Neural cell (in vitro differentiated cells): Measurements from ENCODE around the gene DIP2C. TPM values are rescaled to one million over a fixed set of nuclear protein-coding genes. Genes with fewer than 3 reads are reported as not detected.

ENCODE experiments used
- H2AFZ ChIP-seq: fragments of 200-600, 300-800 bp; sonication (generic), shearing (Covaris generic); 2 replicates; pipeline ENCODE4 v1.6.0; 2014; ENCODE audit warnings: low read depth, mild to moderate bottlenecking, antibody characterized with exemption, low read length, moderate library complexity
- H3F3A ChIP-seq: fragments of 200-600 bp; shearing (Covaris generic); 2 replicates; pipeline ENCODE4 v1.6.1; 2016; ENCODE audit warnings: mild to moderate bottlenecking, moderate library complexity, mixed read lengths, antibody characterized with exemption, low read length; ENCODE audit not compliant: insufficient read depth, poor library complexity, severe bottlenecking
- H3K27ac ChIP-seq: fragments of 200-600, 300-800 bp; sonication (generic), shearing (Covaris generic); 2 replicates; pipeline ENCODE4 v1.5.1; 2014; ENCODE audit warnings: mild to moderate bottlenecking, low read length, moderate library complexity
- H3K27me3 ChIP-seq: fragments of 300-800, 200-600 bp; sonication (generic), shearing (Covaris generic); 2 replicates; pipeline ENCODE4 v1.6.0; 2014; ENCODE audit warnings: mild to moderate bottlenecking, low read depth, low read length, moderate library complexity; ENCODE audit not compliant: insufficient read depth
- H3K36me3 ChIP-seq: fragments of 300-800, 200-600 bp; sonication (generic), shearing (Covaris generic); 2 replicates; pipeline ENCODE4 v1.5.1; 2014; ENCODE audit warnings: mild to moderate bottlenecking, antibody characterized with exemption, low read length, moderate library complexity; ENCODE audit not compliant: insufficient read depth
- H3K4me2 ChIP-seq: fragments of 300-800, 200-600 bp; sonication (generic), shearing (Covaris generic); 2 replicates; pipeline ENCODE4 v1.6.0; 2014; ENCODE audit warnings: mild to moderate bottlenecking, low read length
- H3K4me3 ChIP-seq: fragments of 300-800, 200-600 bp; sonication (generic), shearing (Covaris generic); 2 replicates; pipeline ENCODE4 v1.5.1; 2014; ENCODE audit warnings: mild to moderate bottlenecking, low read length, moderate library complexity
- H3K79me2 ChIP-seq: fragments of 200-600 bp; shearing (Covaris generic); replicated peaks from 2 replicates; pipeline ENCODE4 v1.6.0; 2014; ENCODE audit warnings: mild to moderate bottlenecking, low read length, moderate library complexity; ENCODE audit not compliant: insufficient read depth
- H3K9ac ChIP-seq: fragments of 300-800, 200-600 bp; sonication (generic), shearing (Covaris generic); 2 replicates; pipeline ENCODE4 v1.6.1; 2016; ENCODE audit warnings: mild to moderate bottlenecking, low read length, mixed read lengths
- H3K9me2 ChIP-seq: fragments of 200-600 bp; shearing (Covaris generic); 2 replicates; pipeline ENCODE4 v1.6.1; 2016; ENCODE audit warnings: mild to moderate bottlenecking, low read length, mixed read lengths; ENCODE audit not compliant: insufficient read depth
- H3K9me3 ChIP-seq: fragments of 200-600, 300-800 bp; sonication (generic), shearing (Covaris generic); 2 replicates; pipeline ENCODE4 v1.6.1; 2016; ENCODE audit warnings: mild to moderate bottlenecking, mixed run types, low read length, moderate library complexity, mixed read lengths
- H4K20me1 ChIP-seq: fragments of 200-600 bp; shearing (Covaris generic); 2 replicates; pipeline ENCODE4 v1.6.1; 2016; ENCODE audit warnings: mild to moderate bottlenecking, mixed run types; ENCODE audit not compliant: insufficient read depth
- EP300 ChIP-seq: fragments of 450-650 bp; conservative IDR thresholded peaks from 2 replicates; pipeline ENCODE4 v1.6.1; 2014; ENCODE audit warnings: antibody characterized with exemption, mild to moderate bottlenecking, moderate library complexity; ENCODE audit not compliant: poor library complexity, severe bottlenecking
- EZH2 ChIP-seq: fragments of 200-600, 300-800 bp; shearing (Covaris generic), sonication (generic); IDR thresholded peaks from 2 replicates; pipeline ENCODE4 v1.6.1; 2014; ENCODE audit warnings: antibody characterized with exemption, low read length, borderline replicate concordance, mild to moderate bottlenecking; ENCODE audit not compliant: insufficient read depth, poor library complexity, severe bottlenecking
- MXI1 ChIP-seq: fragments of 450-650 bp; conservative IDR thresholded peaks from 2 replicates; pipeline ENCODE4 v1.6.1; 2014; ENCODE audit warnings: antibody characterized with exemption, mild to moderate bottlenecking; ENCODE audit not compliant: poor library complexity, severe bottlenecking
- POLR2AphosphoS5 ChIP-seq: IDR thresholded peaks from 2 replicates; pipeline ENCODE4 v1.6.1; 2012
- RAD21 ChIP-seq: fragments of 450-650 bp; conservative IDR thresholded peaks from 2 replicates; pipeline ENCODE4 v1.6.1; 2014; ENCODE audit warnings: antibody characterized with exemption, mild to moderate bottlenecking, moderate library complexity
- SMC3 ChIP-seq: fragments of 450-650 bp; conservative IDR thresholded peaks from 2 replicates; pipeline ENCODE4 v1.6.1; 2014; ENCODE audit warnings: antibody characterized with exemption, mild to moderate bottlenecking, moderate library complexity; ENCODE audit not compliant: poor library complexity
- TAF1 ChIP-seq: IDR thresholded peaks from 2 replicates; pipeline ENCODE4 v1.6.1; 2012; ENCODE audit warnings: low read depth
- polyA plus RNA-seq: library from polyadenylated mRNA; depleted of rRNA; stranded (reverse); fragments of >200 nt; gene quantifications from 2 replicates; pipeline ENCODE4 v1.2.3, GENCODE V29; 2014
- TF ChIP-seq, protein P1 (sequence below): fragments of 450-650 bp; IDR thresholded peaks from 2 replicates; pipeline ENCODE4 v1.5.1; 2014; ENCODE audit warnings: antibody characterized with exemption, mild to moderate bottlenecking, moderate library complexity; ENCODE audit not compliant: poor library complexity, severe bottlenecking
- TF ChIP-seq, protein P2 (sequence below): IDR thresholded peaks from 2 replicates; pipeline ENCODE4 v1.6.1; 2012; ENCODE audit warnings: borderline replicate concordance

The DIP2C gene
- polyA plus RNA-seq, 1 donor from 2014 or later: 24.1 TPM

- TF ChIP-seq, protein P1, sequence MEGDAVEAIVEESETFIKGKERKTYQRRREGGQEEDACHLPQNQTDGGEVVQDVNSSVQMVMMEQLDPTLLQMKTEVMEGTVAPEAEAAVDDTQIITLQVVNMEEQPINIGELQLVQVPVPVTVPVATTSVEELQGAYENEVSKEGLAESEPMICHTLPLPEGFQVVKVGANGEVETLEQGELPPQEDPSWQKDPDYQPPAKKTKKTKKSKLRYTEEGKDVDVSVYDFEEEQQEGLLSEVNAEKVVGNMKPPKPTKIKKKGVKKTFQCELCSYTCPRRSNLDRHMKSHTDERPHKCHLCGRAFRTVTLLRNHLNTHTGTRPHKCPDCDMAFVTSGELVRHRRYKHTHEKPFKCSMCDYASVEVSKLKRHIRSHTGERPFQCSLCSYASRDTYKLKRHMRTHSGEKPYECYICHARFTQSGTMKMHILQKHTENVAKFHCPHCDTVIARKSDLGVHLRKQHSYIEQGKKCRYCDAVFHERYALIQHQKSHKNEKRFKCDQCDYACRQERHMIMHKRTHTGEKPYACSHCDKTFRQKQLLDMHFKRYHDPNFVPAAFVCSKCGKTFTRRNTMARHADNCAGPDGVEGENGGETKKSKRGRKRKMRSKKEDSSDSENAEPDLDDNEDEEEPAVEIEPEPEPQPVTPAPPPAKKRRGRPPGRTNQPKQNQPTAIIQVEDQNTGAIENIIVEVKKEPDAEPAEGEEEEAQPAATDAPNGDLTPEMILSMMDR: peak; percentile 11
- no peak for TF ChIP-seq EZH2
These were observed 450.4 kb downstream of the DIP2C start for GRCh38 chr10:239109-239508.

GRCh38 chr10:235915-236314 is 453.6 kb downstream of the DIP2C start:
- H4K20me1 ChIP-seq: no peaks in the 10 kb centered on the region
- no peaks in the 10 kb centered on the region for H3K9me3 ChIP-seq
- H3K79me2 ChIP-seq: no peaks in the 10 kb centered on the region
- no peaks in the 10 kb centered on the region for H3K9me2 ChIP-seq
- TF ChIP-seq EZH2: no peak
- no peak for TF ChIP-seq POLR2AphosphoS5
- TF ChIP-seq, protein P2, sequence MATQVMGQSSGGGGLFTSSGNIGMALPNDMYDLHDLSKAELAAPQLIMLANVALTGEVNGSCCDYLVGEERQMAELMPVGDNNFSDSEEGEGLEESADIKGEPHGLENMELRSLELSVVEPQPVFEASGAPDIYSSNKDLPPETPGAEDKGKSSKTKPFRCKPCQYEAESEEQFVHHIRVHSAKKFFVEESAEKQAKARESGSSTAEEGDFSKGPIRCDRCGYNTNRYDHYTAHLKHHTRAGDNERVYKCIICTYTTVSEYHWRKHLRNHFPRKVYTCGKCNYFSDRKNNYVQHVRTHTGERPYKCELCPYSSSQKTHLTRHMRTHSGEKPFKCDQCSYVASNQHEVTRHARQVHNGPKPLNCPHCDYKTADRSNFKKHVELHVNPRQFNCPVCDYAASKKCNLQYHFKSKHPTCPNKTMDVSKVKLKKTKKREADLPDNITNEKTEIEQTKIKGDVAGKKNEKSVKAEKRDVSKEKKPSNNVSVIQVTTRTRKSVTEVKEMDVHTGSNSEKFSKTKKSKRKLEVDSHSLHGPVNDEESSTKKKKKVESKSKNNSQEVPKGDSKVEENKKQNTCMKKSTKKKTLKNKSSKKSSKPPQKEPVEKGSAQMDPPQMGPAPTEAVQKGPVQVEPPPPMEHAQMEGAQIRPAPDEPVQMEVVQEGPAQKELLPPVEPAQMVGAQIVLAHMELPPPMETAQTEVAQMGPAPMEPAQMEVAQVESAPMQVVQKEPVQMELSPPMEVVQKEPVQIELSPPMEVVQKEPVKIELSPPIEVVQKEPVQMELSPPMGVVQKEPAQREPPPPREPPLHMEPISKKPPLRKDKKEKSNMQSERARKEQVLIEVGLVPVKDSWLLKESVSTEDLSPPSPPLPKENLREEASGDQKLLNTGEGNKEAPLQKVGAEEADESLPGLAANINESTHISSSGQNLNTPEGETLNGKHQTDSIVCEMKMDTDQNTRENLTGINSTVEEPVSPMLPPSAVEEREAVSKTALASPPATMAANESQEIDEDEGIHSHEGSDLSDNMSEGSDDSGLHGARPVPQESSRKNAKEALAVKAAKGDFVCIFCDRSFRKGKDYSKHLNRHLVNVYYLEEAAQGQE: no peak
- TF ChIP-seq SMC3: no peak
- no peak for TF ChIP-seq MXI1
- TF ChIP-seq RAD21: no peak
- TF ChIP-seq, protein P1: no peak
- no peak for TF ChIP-seq TAF1
- no peak for TF ChIP-seq EP300
- no peaks in the 10 kb centered on the region for H3K36me3 ChIP-seq
- no peaks in the 10 kb centered on the region for H3F3A ChIP-seq
- H3K9ac ChIP-seq: no peak overlapping the region
- no peak overlapping the region for H3K27ac ChIP-seq
- H2AFZ ChIP-seq: no peak overlapping the region
- H3K27me3 ChIP-seq: no peaks in the 10 kb centered on the region
- H3K4me2 ChIP-seq: no peak overlapping the region
- H3K4me3 ChIP-seq: no peak overlapping the region

More at GRCh38 chr10:239109-239508, 450.4 kb downstream of the DIP2C start:
- Histone ChIP-seq H3K79me2 (no peaks in the 10 kb centered on the region), H3K9ac (no peak overlapping the region), H2AFZ (no peak overlapping the region), H4K20me1 (no peaks in the 10 kb centered on the region), H3K36me3 (no peaks in the 10 kb centered on the region), H3K9me3 (no peaks in the 10 kb centered on the region), H3K4me3 (no peak overlapping the region), H3K9me2 (no peaks in the 10 kb centered on the region), H3K27me3 (no peaks in the 10 kb centered on the region), H3F3A (no peaks in the 10 kb centered on the region), H3K4me2 (no peak overlapping the region), H3K27ac (no peak overlapping the region)
